ENCODE measurements around the gene RERE. TPM values are rescaled to one million over a fixed set of nuclear protein-coding genes. Genes with fewer than 3 reads are reported as not detected.
A peak's percentile ranks its signal among the peaks of the same experiment; 100 is the strongest.

RERE gene
- total and polyA plus RNA-seq, 12 donors: 33.4 to 146 (median 72.7) TPM

GRCh38 chr1:8368956-8369639, 448.3 kb downstream of the RERE start:
- DNase-seq: peak in 3 of 7 donors; percentile 5 to 54 (median 16)
- H3K36me3 ChIP-seq (replicated peaks in 1 of 2): peaks cover 0 to 19% of the 10 kb centered on the region in 2 donors
- peak overlapping the region in 4 of 5 donors; percentile 8 to 84 (median 43) for H3K27ac ChIP-seq
- H3K9me3 ChIP-seq (replicated peaks in 1 of 3): no peaks in the 10 kb centered on the region
- 44 to 57% (median 50%) methylated on average over 5 of the region's 5 CpGs for WGBS, 4 donors
- TF ChIP-seq CTCF (IDR thresholded peaks at IDR 0.05): no peak
- TF ChIP-seq POLR2A (IDR thresholded peaks at IDR 0.05): no peak
- no peak overlapping the region for H3K4me3 ChIP-seq
- H3K4me1 ChIP-seq (replicated peaks in 1 of 2): peaks cover 58 to 88% of the 10 kb centered on the region in 2 donors
- intact Hi-C loops (cut with DNase I): no loop called here
- no peaks in the 10 kb centered on the region for H3K27me3 ChIP-seq

GRCh38 chr1:8367571-8368194, 449.8 kb downstream of the RERE start:
- H3K36me3 ChIP-seq (replicated peaks in 1 of 2): peaks cover 0 to 30% of the 10 kb centered on the region in 2 donors
- no peaks in the 10 kb centered on the region for H3K27me3 ChIP-seq
- no peak overlapping the region for H3K4me3 ChIP-seq
- no peak for TF ChIP-seq CTCF (IDR thresholded peaks at IDR 0.05)
- TF ChIP-seq POLR2A (IDR thresholded peaks at IDR 0.05): no peak
- no peaks in the 10 kb centered on the region for H3K9me3 ChIP-seq (replicated peaks in 1 of 3)
- peak overlapping the region in 4 of 5 donors; percentile 1 to 84 (median 57) for H3K27ac ChIP-seq
- peaks cover 60 to 88% of the 10 kb centered on the region in 2 donors for H3K4me1 ChIP-seq (replicated peaks in 1 of 2)
- DNase-seq: peak in 3 of 7 donors; percentile 28 to 62 (median 30)
- WGBS, 4 donors: 56 to 69% (median 64%) methylated on average over 8 of the region's 8 CpGs
- intact Hi-C loops (cut with DNase I): no loop called here

GRCh38 chr1:8365661-8366362, 451.6 kb downstream of the RERE start:
- DNase-seq: peak in 2 of 7 donors; percentile 12 to 18
- peak overlapping the region in 2 of 5 donors; percentile 21 to 84 for H3K27ac ChIP-seq
- no peaks in the 10 kb centered on the region for H3K9me3 ChIP-seq (replicated peaks in 1 of 3)
- H3K4me1 ChIP-seq (replicated peaks in 1 of 2): peaks cover 49 to 76% of the 10 kb centered on the region in 2 donors
- no peaks in the 10 kb centered on the region for H3K27me3 ChIP-seq
- TF ChIP-seq POLR2A (IDR thresholded peaks at IDR 0.05): no peak
- no peak for TF ChIP-seq CTCF (IDR thresholded peaks at IDR 0.05)
- intact Hi-C loops (cut with DNase I): no loop called here
- no peak overlapping the region for H3K4me3 ChIP-seq
- 90 to 93% (median 91%) methylated on average over 22 to 24 of the region's 24 CpGs for WGBS, 4 donors
- peaks cover 0 to 48% of the 10 kb centered on the region in 2 donors for H3K36me3 ChIP-seq (replicated peaks in 1 of 2)

Measured in adrenal gland (tissue), 12 donors.